Islet precursor cell (in vitro differentiated cells): ENCODE data around the gene RRM1.
"Not testable (repeated sequence)": the region's sequence is repeated elsewhere in the genome, so short reads cannot be mapped to it uniquely, and the experiment has no call there.

ENCODE experiments used
- DNase-seq: peaks from one replicate; pipeline ENCODE4 v3.0.0-alpha.2; 2018

RRM1 gene

GRCh38 chr11:4084406-4085125 lies 10.0 kb upstream of the RRM1 start:
- no peak for DNase-seq

GRCh38 chr11:4085575-4085974 lies 9.0 kb upstream of the RRM1 start:
- DNase-seq, result no peak

- no peak for DNase-seq
Observed at GRCh38 chr11:4086575-4087353, 7.8 kb upstream of the RRM1 start.

- DNase-seq, result no peak
Observed at GRCh38 chr11:4087551-4087950, 7.0 kb upstream of the RRM1 start.

- DNase-seq, result no peak
Observed at GRCh38 chr11:4090258-4090657, 4.3 kb upstream of the RRM1 start.

GRCh38 chr11:4092026-4092425 lies 2.6 kb upstream of the RRM1 start:
- no peak for DNase-seq

- DNase-seq, result no peak
Observed at GRCh38 chr11:4093519-4094347, 866 bp upstream of the RRM1 start.

GRCh38 chr11:4095509-4096230 lies 1.1 kb downstream of the RRM1 start:
- DNase-seq, result no peak

- DNase-seq, result no peak
Observed at GRCh38 chr11:4098026-4098621, 3.5 kb downstream of the RRM1 start.

GRCh38 chr11:4102711-4103110 lies 8.1 kb downstream of the RRM1 start:
- DNase-seq, result no peak

GRCh38 chr11:4103269-4103668 lies 8.7 kb downstream of the RRM1 start:
- DNase-seq, result no peak

- DNase-seq, result no peak
Observed at GRCh38 chr11:4105916-4106315, 11.3 kb downstream of the RRM1 start.

GRCh38 chr11:4111834-4112233 lies 17.2 kb downstream of the RRM1 start:
- DNase-seq, result no peak

- DNase-seq, result no peak
Observed at GRCh38 chr11:4115128-4115527, 20.5 kb downstream of the RRM1 start.

GRCh38 chr11:4118107-4118506 lies 23.5 kb downstream of the RRM1 start:
- no peak for DNase-seq

- no peak for DNase-seq
Observed at GRCh38 chr11:4123218-4123617, 28.6 kb downstream of the RRM1 start.

GRCh38 chr11:4125141-4125540 lies 30.5 kb downstream of the RRM1 start:
- no peak for DNase-seq

- no peak for DNase-seq
Observed at GRCh38 chr11:4127357-4127756, 32.8 kb downstream of the RRM1 start.

GRCh38 chr11:4130219-4130618 lies 35.6 kb downstream of the RRM1 start:
- not testable (repeated sequence) for DNase-seq

GRCh38 chr11:4134806-4135205 lies 40.2 kb downstream of the RRM1 start:
- DNase-seq, result no peak

GRCh38 chr11:4138497-4138896 lies 43.9 kb downstream of the RRM1 start:
- no peak for DNase-seq

- DNase-seq, result no peak
Observed at GRCh38 chr11:4140067-4140636, 45.6 kb downstream of the RRM1 start.
